Femur (tissue), 1 donor: ENCODE measurements around the gene ZNF135.

Experiments
- DNase-seq: peaks from one replicate; pipeline ENCODE4 v3.0.0-alpha.2; 2017

Gene ZNF135

GRCh38 chr19:58059003-58059670, at the start of gene ZNF135:
TSS of gene ZNF135 (plus strand) at chr19:58059282. CDS start at chr19:58060003, 721 bp downstream.
- DNase-seq, result peak; percentile 95

DNA sequence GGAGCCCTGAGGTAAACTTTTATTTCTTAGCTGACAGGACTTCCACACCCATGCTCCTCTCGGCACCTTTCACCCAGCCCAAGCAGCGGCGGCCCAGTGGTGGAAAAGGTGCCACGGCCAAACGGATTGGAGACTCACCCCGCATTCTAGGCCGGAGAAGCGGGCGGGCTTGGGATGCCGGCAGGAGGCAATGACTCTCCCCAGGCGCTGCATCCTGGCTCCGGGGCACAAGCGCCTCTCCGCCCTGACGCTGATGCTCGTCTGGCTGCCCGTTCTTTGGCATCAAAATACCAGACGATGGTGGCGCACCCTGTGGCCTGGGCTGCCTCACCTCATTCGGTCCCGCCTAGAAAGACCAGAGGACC, 49.8 kb upstream of the ZNF135 start:
- no peak for DNase-seq

DNA sequence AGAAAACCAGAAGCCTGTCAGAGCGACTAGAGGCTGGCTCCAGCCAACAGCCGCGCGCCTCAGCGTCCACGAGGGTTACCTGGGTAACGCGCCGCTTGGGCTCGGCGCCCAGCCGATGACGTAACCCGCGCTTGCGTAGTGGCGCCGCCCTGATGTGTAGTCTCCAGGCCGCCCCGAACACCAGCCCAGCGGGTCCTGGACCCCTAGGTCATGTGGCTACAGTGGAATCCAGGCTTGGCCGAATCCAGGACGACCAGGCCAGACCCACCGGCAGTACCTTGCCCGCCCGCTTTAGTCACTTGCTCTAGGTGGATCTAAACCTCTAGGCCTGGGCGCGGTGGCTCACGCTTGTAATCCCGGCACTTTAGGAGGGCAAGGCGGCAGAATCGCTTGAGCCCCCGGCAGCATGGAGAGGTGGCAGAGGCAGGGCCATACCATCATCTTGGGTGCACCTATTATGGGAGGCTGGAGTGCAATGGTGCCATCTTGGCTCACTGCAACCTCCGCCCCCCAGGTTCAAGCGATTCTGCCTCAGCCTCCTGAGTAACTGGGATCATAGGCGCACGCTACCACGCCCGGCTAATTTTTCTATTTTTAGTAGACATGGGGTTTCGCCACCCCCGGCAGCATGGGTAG, 49.3 kb upstream of the ZNF135 start:
- peak; percentile 93 for DNase-seq

- DNase-seq, result no peak
Observed at GRCh38 chr19:58010507-58010906, 48.6 kb upstream of the ZNF135 start.

GRCh38 chr19:58014141-58014540, 44.9 kb upstream of the ZNF135 start:
- DNase-seq, result no peak

- no peak for DNase-seq
Observed at GRCh38 chr19:58020129-58020528, 39.0 kb upstream of the ZNF135 start.

GRCh38 chr19:58021541-58022282, 37.4 kb upstream of the ZNF135 start:
- peak; percentile 81 for DNase-seq

DNA sequence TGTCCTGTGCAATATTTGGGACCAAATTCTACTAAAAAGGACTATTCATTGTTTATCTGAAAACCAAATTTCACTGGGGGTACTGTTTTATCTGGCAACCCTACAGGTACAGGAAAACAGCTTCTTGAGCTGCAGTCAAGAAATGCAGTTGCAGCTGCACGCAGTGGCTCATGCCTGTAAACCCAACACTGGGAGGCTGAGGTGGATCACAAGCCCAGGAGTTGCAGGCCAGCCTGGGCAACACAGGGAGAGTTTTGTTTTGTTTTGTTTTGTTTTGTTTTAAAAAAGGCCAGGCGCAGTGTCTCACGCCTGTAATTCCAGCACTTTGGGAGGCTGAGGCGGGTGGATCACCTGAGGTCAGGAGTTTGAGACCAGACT, 36.8 kb upstream of the ZNF135 start:
- no peak for DNase-seq

GRCh38 chr19:58024661-58025060, 34.4 kb upstream of the ZNF135 start:
- DNase-seq, result no peak

- DNase-seq, result peak; percentile 96
Observed at GRCh38 chr19:58033741-58034476, 25.2 kb upstream of the ZNF135 start, which contains the start of gene ZSCAN1. TSS of gene ZSCAN1 (plus strand) at chr19:58034025. CDS start at chr19:58037837, 3,812 bp downstream.

GRCh38 chr19:58034477-58034793, 24.6 kb upstream of the ZNF135 start:
- DNase-seq, result no peak

GRCh38 chr19:58035863-58036262, 23.2 kb upstream of the ZNF135 start:
- no peak for DNase-seq

DNA sequence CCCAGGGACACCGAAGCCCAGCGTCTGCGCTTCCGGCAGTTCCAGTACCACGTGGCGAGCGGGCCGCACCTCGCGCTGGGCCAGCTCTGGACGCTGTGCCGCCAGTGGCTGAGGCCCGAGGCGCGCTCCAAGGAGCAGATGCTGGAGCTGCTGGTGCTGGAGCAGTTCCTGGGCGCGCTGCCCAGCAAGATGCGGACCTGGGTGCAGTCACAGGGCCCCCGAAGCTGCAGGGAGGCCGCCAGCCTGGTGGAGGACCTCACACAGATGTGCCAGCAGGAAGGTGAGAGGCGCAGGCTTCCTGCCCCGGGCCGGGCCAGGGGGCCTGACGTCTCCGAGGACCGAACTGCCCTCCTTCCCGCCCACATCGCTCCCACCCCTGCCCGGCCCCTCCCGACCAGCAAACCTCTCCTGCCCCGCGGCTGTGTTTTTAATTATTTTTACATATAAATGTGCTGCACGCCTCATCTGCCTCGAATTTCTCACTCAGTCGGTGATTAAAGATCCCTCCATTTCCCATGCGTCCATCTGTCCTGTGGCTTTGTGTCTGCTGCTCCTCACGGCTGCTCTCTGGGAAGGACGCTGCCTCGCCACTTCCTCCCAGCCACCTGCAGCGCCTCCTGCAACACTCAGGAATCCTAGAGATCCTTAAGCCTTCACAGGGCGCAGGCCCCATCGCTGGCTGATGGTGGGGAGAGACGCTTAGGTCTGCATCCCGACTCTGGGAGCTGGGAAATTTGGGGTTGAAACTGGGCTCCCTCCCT, 21.0 kb upstream of the ZNF135 start:
- DNase-seq, result peak; percentile 50

GRCh38 chr19:58038688-58039204, 20.3 kb upstream of the ZNF135 start:
- no peak for DNase-seq

- no peak for DNase-seq
Observed at GRCh38 chr19:58040751-58041525, 18.1 kb upstream of the ZNF135 start.

- no peak for DNase-seq
Observed at GRCh38 chr19:58042495-58043340, 16.4 kb upstream of the ZNF135 start.

DNA sequence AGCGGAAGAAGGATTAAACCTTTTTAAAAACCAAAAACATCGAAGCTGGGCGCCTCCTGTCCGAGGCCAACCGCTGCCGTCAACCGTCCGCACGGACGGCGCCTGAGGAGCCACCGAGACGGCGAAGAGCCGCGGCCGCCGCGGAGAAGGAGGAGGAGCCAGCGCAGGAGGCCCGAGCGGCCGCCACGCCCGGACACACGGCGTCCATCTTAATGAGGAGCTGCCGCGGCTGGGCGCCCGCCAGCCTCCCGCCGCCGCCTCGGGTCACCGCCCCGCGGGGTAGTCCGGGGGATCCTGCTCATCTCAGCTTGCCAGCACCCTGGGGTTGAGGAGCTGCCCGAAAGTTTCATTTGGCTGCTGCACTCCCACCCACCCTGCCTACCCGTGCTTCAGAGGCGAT, 14.7 kb upstream of the ZNF135 start:
- no peak for DNase-seq

DNA sequence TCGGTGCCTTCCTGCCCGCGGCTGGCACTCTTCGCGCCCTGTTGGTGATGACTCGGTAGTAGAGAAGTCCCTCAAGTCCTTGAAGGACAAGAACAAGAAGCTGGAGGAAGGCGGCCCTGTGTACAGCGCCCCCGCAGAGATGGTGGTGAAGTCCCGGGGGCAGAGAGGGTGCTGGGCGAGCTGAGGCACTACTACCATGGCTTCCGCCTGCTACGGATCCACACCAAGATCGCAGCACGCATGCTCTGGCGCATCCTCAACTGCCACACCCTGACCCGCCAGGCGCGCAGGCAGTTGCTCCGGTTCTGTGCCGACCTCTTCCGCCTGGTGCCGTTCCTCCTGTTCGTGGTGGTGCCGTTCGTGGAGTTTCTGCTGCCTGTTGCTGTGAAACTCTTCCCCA, 14.2 kb upstream of the ZNF135 start:
- no peak for DNase-seq

DNA sequence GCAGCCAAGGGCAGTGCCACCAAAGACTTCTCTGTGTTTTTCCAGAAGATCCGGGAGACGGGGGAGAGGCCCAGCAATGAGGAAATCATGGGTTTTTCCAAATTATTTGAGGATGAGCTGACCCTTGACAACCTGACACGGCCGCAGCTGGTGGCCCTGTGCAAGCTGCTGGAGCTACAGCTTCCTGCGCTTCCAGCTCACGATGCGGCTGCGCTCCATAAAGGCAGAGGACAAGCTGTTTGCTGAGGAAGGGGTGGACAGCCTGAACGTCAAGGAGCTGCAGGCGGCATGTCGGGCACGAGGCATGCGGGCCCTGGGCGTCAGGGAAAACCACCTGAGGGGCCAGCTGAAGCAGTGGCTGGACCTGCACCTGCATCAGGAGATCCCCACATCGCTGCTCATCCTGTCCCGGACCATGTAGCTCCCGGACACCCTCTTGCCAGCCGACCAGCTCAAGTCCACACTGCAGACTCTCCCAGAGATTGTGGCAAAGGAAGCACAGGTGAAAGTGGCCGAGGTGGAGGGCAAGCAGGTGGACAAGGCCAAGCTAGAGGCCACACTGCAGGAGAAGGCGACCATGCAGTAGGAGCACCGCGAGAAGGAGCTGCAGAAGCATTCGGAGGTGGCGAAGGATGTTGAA, 13.6 kb upstream of the ZNF135 start:
- DNase-seq, result no peak

DNA sequence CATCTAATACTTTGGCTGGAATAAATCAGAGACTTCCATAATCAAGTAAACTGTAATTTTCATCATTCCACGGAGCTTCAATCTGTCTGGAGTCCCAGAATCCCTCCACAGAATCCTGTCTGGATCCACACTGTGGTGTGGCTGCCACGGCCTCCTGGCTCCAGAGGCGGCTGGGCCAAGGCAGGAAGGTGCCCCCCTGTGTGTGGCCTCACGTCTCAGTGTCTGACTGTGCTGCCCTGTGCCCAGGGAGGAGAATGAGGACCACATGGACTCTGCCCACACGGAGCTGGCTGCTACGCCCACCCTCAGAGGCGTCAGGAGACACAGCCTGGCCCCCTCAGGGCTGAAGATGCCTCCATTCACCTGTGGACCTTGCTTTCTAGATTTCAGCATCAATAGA, 12.2 kb upstream of the ZNF135 start:
- DNase-seq, result no peak
